GM18858 (cell line): ENCODE data around the gene ATP13A3.

ENCODE experiments used
- ATAC-seq: cut with Tn5 transposase; IDR thresholded peaks from one replicate; pipeline ENCODE4 v1.9.1; 2021; ENCODE audit not compliant: unreplicated experiment

ATP13A3 gene

GRCh38 chr3:194375473-194376240, 111.1 kb downstream of the ATP13A3 start:
- no peak for ATAC-seq

- ATAC-seq, result no peak
Observed at GRCh38 chr3:194374935-194375334, 111.9 kb downstream of the ATP13A3 start.

GRCh38 chr3:194373899-194374298, 112.9 kb downstream of the ATP13A3 start:
- no peak for ATAC-seq

- no peak for ATAC-seq
Observed at GRCh38 chr3:194373028-194373427, 113.8 kb downstream of the ATP13A3 start.

- ATAC-seq, result no peak
Observed at GRCh38 chr3:194370753-194371152, 116.0 kb downstream of the ATP13A3 start.

GRCh38 chr3:194369522-194370279, 117.1 kb downstream of the ATP13A3 start, which contains the start of gene LRRC15:
TSS of gene LRRC15 (minus strand) at chr3:194369743. CDS start at chr3:194361043, 8,700 bp downstream.
- ATAC-seq, result no peak

GRCh38 chr3:194368918-194369317, 117.9 kb downstream of the ATP13A3 start:
- no peak for ATAC-seq

- ATAC-seq, result no peak
Observed at GRCh38 chr3:194367992-194368841, 118.6 kb downstream of the ATP13A3 start.

GRCh38 chr3:194365978-194366490, 120.8 kb downstream of the ATP13A3 start:
- ATAC-seq, result no peak

GRCh38 chr3:194365526-194365925, 121.3 kb downstream of the ATP13A3 start:
- ATAC-seq, result no peak

- no peak for ATAC-seq
Observed at GRCh38 chr3:194364652-194365434, 122.0 kb downstream of the ATP13A3 start.

- ATAC-seq, result no peak
Observed at GRCh38 chr3:194364314-194364651, 122.5 kb downstream of the ATP13A3 start.

- ATAC-seq, result no peak
Observed at GRCh38 chr3:194360568-194360967, 126.2 kb downstream of the ATP13A3 start.

GRCh38 chr3:194357681-194358080, 129.1 kb downstream of the ATP13A3 start:
- ATAC-seq, result no peak

GRCh38 chr3:194355379-194355778, 131.4 kb downstream of the ATP13A3 start:
- no peak for ATAC-seq

- no peak for ATAC-seq
Observed at GRCh38 chr3:194354315-194354714, 132.5 kb downstream of the ATP13A3 start.
